ENCODE results near the gene RBM43. TPM values are rescaled to one million over a fixed set of nuclear protein-coding genes. Genes with fewer than 3 reads are reported as not detected.

Gene RBM43
- total RNA-seq, 4 donors from 2014 or later = 2.5 to 4.9 (median 3.9) TPM

GRCh38 chr2:151265991-151266390, 4.3 kb upstream of the RBM43 start:
- TF ChIP-seq POLR2A (IDR thresholded peaks at IDR 0.05) = no peak
- no peak for TF ChIP-seq CTCF (IDR thresholded peaks at IDR 0.05)

GRCh38 chr2:151264157-151264825, 2.6 kb upstream of the RBM43 start:
- TF ChIP-seq CTCF (IDR thresholded peaks at IDR 0.05) (no peak), POLR2A (IDR thresholded peaks at IDR 0.05) (no peak)
- no peak for DNase-seq (ENCODE audit: low spot score in 2 of 2)
- intact Hi-C loops (cut with DNase I; ENCODE audit: low total_unique reads) = no loop called here
- WGBS, 2 donors = 79 to 84% methylated on average over 7 of the region's 7 CpGs
- H3K4me3 ChIP-seq (ENCODE audit: low read depth, poor library complexity, severe bottlenecking) = no peak overlapping the region

More at GRCh38 chr2:151265991-151266390, 4.3 kb upstream of the RBM43 start:
- no peak for DNase-seq (ENCODE audit: low spot score in 2 of 2)
- intact Hi-C loops (cut with DNase I; ENCODE audit: low total_unique reads) = no loop called here
- no peak overlapping the region for H3K4me3 ChIP-seq (ENCODE audit: low read depth, poor library complexity, severe bottlenecking)

GRCh38 chr2:151262629-151263028, 966 bp upstream of the RBM43 start:
- WGBS, 2 donors = 88 to 93% methylated on average over 8 of the region's 8 CpGs
- no peak for DNase-seq (ENCODE audit: low spot score in 2 of 2)
- intact Hi-C loops (cut with DNase I; ENCODE audit: low total_unique reads) = no loop called here
- TF ChIP-seq CTCF (IDR thresholded peaks at IDR 0.05) (no peak), POLR2A (IDR thresholded peaks at IDR 0.05) (no peak)
- no peak overlapping the region for H3K4me3 ChIP-seq (ENCODE audit: low read depth, poor library complexity, severe bottlenecking)

- TF ChIP-seq CTCF (IDR thresholded peaks at IDR 0.05) (no peak), POLR2A (IDR thresholded peaks at IDR 0.05) (no peak)
- 1% methylated on average over 9 of the region's 9 CpGs for WGBS, 2 donors
- intact Hi-C loops (cut with DNase I; ENCODE audit: low total_unique reads) = no loop called here
- DNase-seq (ENCODE audit: low spot score in 2 of 2) = no peak
- H3K4me3 ChIP-seq (ENCODE audit: low read depth, poor library complexity, severe bottlenecking) = peak overlapping the region; percentile 92
These were observed 271 bp upstream of the RBM43 start for GRCh38 chr2:151261977-151262291.

- intact Hi-C loops (cut with DNase I; ENCODE audit: low total_unique reads) = no loop called here
- TF ChIP-seq CTCF (IDR thresholded peaks at IDR 0.05) (no peak), POLR2A (IDR thresholded peaks at IDR 0.05) (no peak)
- no peak for DNase-seq (ENCODE audit: low spot score in 2 of 2)
- WGBS, 2 donors = 4 to 5% methylated on average over 11 of the region's 11 CpGs
- H3K4me3 ChIP-seq (ENCODE audit: low read depth, poor library complexity, severe bottlenecking) = peak overlapping the region; percentile 92
These were observed 961 bp downstream of the RBM43 start for GRCh38 chr2:151260573-151261230.

- TF ChIP-seq POLR2A (IDR thresholded peaks at IDR 0.05) (no peak), CTCF (IDR thresholded peaks at IDR 0.05) (no peak)
- DNase-seq (ENCODE audit: low spot score in 2 of 2) = no peak
- H3K4me3 ChIP-seq (ENCODE audit: low read depth, poor library complexity, severe bottlenecking) = no peak overlapping the region
- intact Hi-C loops (cut with DNase I; ENCODE audit: low total_unique reads) = no loop called here
- 70 to 74% methylated on average over 3 of the region's 3 CpGs for WGBS, 2 donors
These were observed 3.5 kb downstream of the RBM43 start for GRCh38 chr2:151258121-151258520.
